Activated effector memory CD4-positive, alpha-beta T cell treated with Interleukin-2 at 50 U/mL for 16 hours (primary cell): ENCODE results near the gene PPP1R13B.
A peak's percentile ranks its signal among the peaks of the same experiment; 100 is the strongest.

Experiments used
- DNase-seq: peaks from one replicate; pipeline ENCODE4 v3.0.0-alpha.2; 2020

The PPP1R13B gene

GRCh38 chr14:103773521-103773920 is 73.9 kb downstream of the PPP1R13B start:
- no peak for DNase-seq

GRCh38 chr14:103772078-103772712 is 75.2 kb downstream of the PPP1R13B start:
- DNase-seq: no peak

- DNase-seq: no peak
Measured at GRCh38 chr14:103770902-103771301, 76.5 kb downstream of the PPP1R13B start.

GRCh38 chr14:103770500-103770899 is 76.9 kb downstream of the PPP1R13B start:
- no peak for DNase-seq

GRCh38 chr14:103767336-103767894 is 80.0 kb downstream of the PPP1R13B start:
- no peak for DNase-seq

GRCh38 chr14:103765526-103765925 is 81.8 kb downstream of the PPP1R13B start:
- no peak for DNase-seq

- no peak for DNase-seq
Measured at GRCh38 chr14:103763730-103764488, 83.5 kb downstream of the PPP1R13B start.

GRCh38 chr14:103762541-103762940 is 84.8 kb downstream of the PPP1R13B start:
- no peak for DNase-seq

- no peak for DNase-seq
Measured at GRCh38 chr14:103762036-103762435, 85.3 kb downstream of the PPP1R13B start.

- no peak for DNase-seq
Measured at GRCh38 chr14:103758059-103758776, 89.2 kb downstream of the PPP1R13B start.

- DNase-seq: no peak
Measured at GRCh38 chr14:103755060-103755459, 92.3 kb downstream of the PPP1R13B start.

- no peak for DNase-seq
Measured at GRCh38 chr14:103753774-103754173, 93.6 kb downstream of the PPP1R13B start.

GRCh38 chr14:103749860-103750259 is 97.5 kb downstream of the PPP1R13B start:
- no peak for DNase-seq

GRCh38 chr14:103749452-103749851 is 97.9 kb downstream of the PPP1R13B start:
- no peak for DNase-seq

GRCh38 chr14:103748534-103748857 is 98.9 kb downstream of the PPP1R13B start:
- peak; percentile 40 for DNase-seq

GRCh38 chr14:103746701-103747100 is 100.7 kb downstream of the PPP1R13B start:
- no peak for DNase-seq

GRCh38 chr14:103745424-103745823 is 102.0 kb downstream of the PPP1R13B start:
- no peak for DNase-seq

- DNase-seq: no peak
Measured at GRCh38 chr14:103744621-103745395, 102.6 kb downstream of the PPP1R13B start.

- DNase-seq: no peak
Measured at GRCh38 chr14:103743691-103744090, 103.7 kb downstream of the PPP1R13B start.

- no peak for DNase-seq
Measured at GRCh38 chr14:103742499-103743255, 104.7 kb downstream of the PPP1R13B start.

- no peak for DNase-seq
Measured at GRCh38 chr14:103741876-103742275, 105.5 kb downstream of the PPP1R13B start.
